ENCODE data around the gene DBX2.
"Not testable (repeated sequence)": the region's sequence is repeated elsewhere in the genome, so short reads cannot be mapped to it uniquely, and the experiment has no call there.

Gene DBX2

DNA sequence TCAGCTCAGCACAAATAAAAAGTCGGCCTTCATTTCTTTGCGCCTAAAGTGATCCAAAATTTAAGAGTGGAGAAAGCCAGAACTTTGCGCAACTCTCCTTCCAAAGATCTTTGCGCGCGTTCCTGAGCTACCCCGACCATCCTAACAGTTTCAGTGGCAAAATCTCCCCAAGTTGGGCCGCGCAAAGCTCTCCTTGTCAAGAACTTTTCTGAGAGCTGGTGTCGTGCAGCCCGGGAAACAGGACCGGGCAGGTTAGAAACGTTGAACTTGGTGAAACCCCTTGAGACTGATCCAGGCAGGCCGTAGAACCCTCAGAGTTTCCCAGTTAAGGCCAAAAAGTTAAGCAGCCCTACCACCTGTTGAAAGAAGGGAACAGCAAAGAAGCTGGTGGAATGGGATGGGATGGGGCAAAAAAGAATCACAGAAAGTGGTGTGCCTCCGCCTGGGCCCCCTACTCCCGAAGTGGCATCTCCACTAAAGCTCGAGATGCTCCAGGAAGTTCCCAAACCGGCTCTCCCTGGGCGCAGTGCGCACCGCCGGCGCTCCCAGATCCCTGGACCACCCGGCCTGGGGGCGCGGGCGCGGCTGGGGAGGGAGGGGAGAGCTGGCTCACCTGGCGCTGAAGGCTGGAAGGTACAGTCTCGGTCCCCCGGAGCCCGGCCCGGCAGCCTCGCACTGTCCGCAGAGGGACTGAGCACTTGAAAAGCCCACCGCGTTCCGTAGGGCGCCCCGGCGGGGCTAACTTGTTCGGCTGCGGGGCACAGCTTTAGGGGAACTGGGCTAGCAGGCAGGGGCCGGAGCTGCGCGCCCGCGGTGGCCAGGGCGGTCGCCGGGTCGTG lies 768 bp downstream of the DBX2 start:
- Mint-ChIP-seq H3K27ac (no peak overlapping the region), H3K27me3 (ENCODE audit: low read depth) (peaks cover 60% of the 10 kb centered on the region), H3K36me3 (ENCODE audit: low read depth) (no peaks in the 10 kb centered on the region), H3K9me3 (no peaks in the 10 kb centered on the region), H3K4me1 (ENCODE audit: low read depth) (no peaks in the 10 kb centered on the region), H3K4me3 (no peak overlapping the region)

DNA sequence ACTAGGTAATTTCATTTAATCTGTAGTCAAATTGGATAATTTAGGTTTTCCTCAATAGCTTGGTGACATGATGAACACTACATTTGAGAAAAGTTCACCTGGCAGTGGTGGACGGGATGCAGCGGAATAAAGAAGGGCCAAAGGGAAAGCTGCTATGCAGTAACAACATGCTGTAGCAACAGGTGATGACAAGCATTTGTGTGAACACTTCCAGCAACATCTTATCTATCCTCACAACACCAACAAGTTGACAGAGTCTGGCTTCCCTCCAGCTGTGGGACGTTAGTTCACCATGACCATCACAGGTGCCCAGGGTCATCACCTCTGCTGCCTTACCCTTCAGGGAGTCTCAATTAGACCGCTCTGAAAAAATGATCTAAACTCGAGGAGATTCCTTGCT lies 8.3 kb downstream of the DBX2 start:
- no peak overlapping the region for H3K4me3 Mint-ChIP-seq
- no peaks in the 10 kb centered on the region for H3K9me3 Mint-ChIP-seq
- H3K27ac Mint-ChIP-seq = no peak overlapping the region
- peaks cover 9% of the 10 kb centered on the region for H3K27me3 Mint-ChIP-seq (ENCODE audit: low read depth)
- H3K4me1 Mint-ChIP-seq (ENCODE audit: low read depth) = no peaks in the 10 kb centered on the region
- H3K36me3 Mint-ChIP-seq (ENCODE audit: low read depth) = no peaks in the 10 kb centered on the region

DNA sequence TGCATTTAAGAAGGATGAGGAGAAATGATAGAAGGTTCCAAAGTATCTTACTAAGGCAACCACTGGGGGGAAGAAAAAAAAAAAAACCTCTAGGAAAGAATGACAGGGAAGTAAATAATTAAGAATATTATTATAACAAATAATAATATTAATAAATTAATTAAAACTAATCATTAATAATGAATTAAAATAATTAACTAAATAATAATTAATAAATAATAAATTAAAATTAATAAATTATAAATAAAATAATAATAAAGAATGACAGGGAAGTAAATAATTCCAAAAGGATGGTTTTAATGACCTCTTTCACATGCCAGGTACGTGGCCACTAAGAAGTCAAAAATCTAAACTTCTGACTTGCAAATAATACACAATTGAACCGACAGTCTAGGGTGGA lies 9.9 kb downstream of the DBX2 start:
- H3K27me3 Mint-ChIP-seq (ENCODE audit: low read depth) = no peaks in the 10 kb centered on the region
- H3K27ac Mint-ChIP-seq = no peak overlapping the region
- no peaks in the 10 kb centered on the region for H3K4me1 Mint-ChIP-seq (ENCODE audit: low read depth)

DNA sequence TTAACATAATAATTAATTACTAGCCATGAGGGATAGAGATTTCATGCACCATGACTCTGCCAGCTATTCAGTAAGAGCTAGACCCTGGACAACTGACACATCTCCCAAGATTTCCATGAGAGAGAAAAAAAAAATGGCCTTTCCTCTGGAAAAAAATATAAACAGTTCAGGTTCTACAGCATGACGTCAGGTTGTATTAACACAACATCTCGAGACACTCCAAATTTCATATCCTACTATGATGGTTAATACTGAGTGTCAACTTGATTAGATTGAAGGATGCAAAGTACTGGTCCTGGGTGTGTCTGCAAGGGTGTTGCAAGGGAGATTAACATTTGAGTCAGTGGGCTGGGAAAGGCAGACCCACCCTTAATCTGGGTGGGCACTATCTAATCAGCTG lies 11.1 kb downstream of the DBX2 start:
- H3K4me1 Mint-ChIP-seq (ENCODE audit: low read depth) = no peaks in the 10 kb centered on the region
- H3K4me3 Mint-ChIP-seq = no peak overlapping the region
- H3K36me3 Mint-ChIP-seq (ENCODE audit: low read depth) = no peaks in the 10 kb centered on the region

More for the DNA sequence above, 9.9 kb downstream of the DBX2 start:
- Mint-ChIP-seq H3K9me3 (no peaks in the 10 kb centered on the region), H3K36me3 (ENCODE audit: low read depth) (no peaks in the 10 kb centered on the region), H3K4me3 (no peak overlapping the region)

DNA sequence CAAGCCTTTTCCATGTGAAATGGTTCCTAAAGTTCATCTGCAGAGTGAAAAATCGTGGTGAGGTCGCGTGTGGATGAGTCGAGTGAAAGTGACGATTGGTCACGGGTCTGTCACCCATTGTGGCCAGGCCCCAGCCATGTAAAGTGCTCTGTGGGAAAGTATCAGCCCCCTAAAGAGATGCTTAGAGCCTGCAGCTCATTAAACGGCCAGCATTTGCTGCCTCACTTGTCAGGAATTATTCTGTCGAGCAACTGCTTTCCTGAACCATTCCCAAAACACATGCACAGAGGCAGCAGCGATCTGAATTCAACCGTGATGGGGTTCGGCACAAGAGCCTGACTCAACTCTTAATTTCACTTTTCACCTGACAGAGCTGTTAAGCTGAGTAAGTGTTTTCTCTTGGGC lies 16.0 kb downstream of the DBX2 start:
- H3K9me3 Mint-ChIP-seq = no peaks in the 10 kb centered on the region
- no peak overlapping the region for H3K27ac Mint-ChIP-seq
- no peaks in the 10 kb centered on the region for H3K4me1 Mint-ChIP-seq (ENCODE audit: low read depth)

More for the DNA sequence above, 11.1 kb downstream of the DBX2 start:
- peaks cover 8% of the 10 kb centered on the region for H3K27me3 Mint-ChIP-seq (ENCODE audit: low read depth)
- no peaks in the 10 kb centered on the region for H3K9me3 Mint-ChIP-seq
- H3K27ac Mint-ChIP-seq = no peak overlapping the region

DNA sequence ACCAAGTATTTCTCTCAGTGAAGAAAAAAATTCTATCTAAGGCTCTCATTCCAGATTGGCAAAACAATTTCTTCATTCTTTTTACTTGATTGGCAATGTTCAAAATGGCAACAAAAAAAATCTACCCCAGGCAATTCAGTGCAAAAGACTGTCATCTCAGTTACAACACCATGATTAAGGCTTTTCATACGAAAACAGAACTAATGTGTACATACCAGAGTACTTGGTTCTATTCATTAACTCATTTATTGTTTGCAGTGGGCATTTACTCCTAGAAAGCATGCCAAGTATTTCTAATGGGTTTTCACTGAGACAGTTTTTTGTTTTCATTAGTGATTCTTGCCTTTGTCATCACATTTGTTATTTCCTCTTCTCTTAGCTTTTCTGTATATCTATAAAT lies 33.0 kb downstream of the DBX2 start:
- Mint-ChIP-seq H3K27ac (no peak overlapping the region), H3K27me3 (ENCODE audit: low read depth) (no peaks in the 10 kb centered on the region), H3K9me3 (peaks cover 11% of the 10 kb centered on the region), H3K4me1 (ENCODE audit: low read depth) (no peaks in the 10 kb centered on the region), H3K36me3 (ENCODE audit: low read depth) (no peaks in the 10 kb centered on the region), H3K4me3 (no peak overlapping the region)

More for the DNA sequence above, 16.0 kb downstream of the DBX2 start:
- Mint-ChIP-seq H3K4me3 (no peak overlapping the region), H3K36me3 (ENCODE audit: low read depth) (no peaks in the 10 kb centered on the region), H3K27me3 (ENCODE audit: low read depth) (peaks cover 11% of the 10 kb centered on the region)

DNA sequence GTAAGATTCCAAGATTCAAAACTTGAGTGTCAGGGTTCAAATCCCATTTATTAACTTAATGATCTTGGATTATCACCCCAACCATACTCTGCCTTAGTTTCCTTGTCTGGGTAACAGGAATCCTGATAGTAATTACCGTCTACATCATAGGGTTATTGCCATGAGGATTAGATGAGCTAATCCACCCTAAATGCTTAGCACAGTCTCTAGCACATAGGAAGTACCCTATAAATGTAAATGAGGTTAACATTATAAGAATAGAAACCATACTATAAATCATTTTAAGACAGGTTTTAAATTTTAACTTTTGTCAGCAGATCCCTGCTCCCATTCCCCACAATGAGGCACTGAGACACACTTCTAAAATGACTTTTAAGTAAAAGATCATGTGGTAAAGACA lies 36.5 kb downstream of the DBX2 start:
- Mint-ChIP-seq H3K27ac (no peak overlapping the region), H3K4me1 (ENCODE audit: low read depth) (no peaks in the 10 kb centered on the region), H3K4me3 (no peak overlapping the region), H3K36me3 (ENCODE audit: low read depth) (no peaks in the 10 kb centered on the region), H3K9me3 (peaks cover 7% of the 10 kb centered on the region), H3K27me3 (ENCODE audit: low read depth) (no peaks in the 10 kb centered on the region)

DNA sequence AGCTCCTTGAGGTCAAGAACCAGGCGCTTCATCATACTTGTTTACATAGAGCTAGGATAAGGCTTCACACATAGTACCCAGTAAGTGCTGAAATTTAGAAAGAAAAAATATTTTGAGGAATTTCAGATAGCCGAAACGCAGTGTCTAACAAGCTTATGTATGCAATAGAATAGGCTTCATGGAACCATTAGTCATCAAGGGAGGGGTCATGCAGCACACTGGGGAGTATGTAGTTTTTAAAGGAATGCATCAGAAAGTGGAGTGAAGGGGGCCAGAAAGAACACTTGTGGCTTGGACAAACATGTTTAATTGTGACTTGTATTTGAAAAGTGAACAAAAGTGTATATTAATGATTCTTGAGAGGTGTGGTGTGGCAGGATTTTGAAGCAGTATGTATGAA lies 38.1 kb downstream of the DBX2 start:
- H3K36me3 Mint-ChIP-seq (ENCODE audit: low read depth) = no peaks in the 10 kb centered on the region
- H3K4me3 Mint-ChIP-seq = no peak overlapping the region
- no peak overlapping the region for H3K27ac Mint-ChIP-seq
- H3K9me3 Mint-ChIP-seq = no peaks in the 10 kb centered on the region
- H3K27me3 Mint-ChIP-seq (ENCODE audit: low read depth) = no peaks in the 10 kb centered on the region
- H3K4me1 Mint-ChIP-seq (ENCODE audit: low read depth) = no peaks in the 10 kb centered on the region

DNA sequence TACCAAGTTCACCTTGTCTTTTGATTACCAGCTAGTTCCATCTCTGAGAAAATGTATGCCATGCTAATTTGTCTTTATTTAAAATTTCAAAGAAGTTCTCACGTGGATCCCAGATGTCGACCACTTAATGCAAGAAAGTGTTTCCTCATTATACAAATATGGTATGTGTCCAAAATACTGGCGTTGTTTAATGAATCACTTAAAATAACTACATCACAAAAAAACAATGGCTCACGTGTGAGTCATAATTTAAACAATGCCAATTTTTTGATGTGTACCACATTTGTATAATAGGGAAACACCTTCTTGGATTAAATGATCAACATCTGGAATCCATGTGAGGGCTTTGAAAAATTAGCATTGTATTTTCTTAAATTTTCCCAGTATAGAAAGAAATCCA lies 40.8 kb downstream of the DBX2 start:
- no peaks in the 10 kb centered on the region for H3K4me1 Mint-ChIP-seq (ENCODE audit: low read depth)
- no peaks in the 10 kb centered on the region for H3K36me3 Mint-ChIP-seq (ENCODE audit: low read depth)
- no peak overlapping the region for H3K4me3 Mint-ChIP-seq
- no peaks in the 10 kb centered on the region for H3K9me3 Mint-ChIP-seq
- no peaks in the 10 kb centered on the region for H3K27me3 Mint-ChIP-seq (ENCODE audit: low read depth)
- no peak overlapping the region for H3K27ac Mint-ChIP-seq

DNA sequence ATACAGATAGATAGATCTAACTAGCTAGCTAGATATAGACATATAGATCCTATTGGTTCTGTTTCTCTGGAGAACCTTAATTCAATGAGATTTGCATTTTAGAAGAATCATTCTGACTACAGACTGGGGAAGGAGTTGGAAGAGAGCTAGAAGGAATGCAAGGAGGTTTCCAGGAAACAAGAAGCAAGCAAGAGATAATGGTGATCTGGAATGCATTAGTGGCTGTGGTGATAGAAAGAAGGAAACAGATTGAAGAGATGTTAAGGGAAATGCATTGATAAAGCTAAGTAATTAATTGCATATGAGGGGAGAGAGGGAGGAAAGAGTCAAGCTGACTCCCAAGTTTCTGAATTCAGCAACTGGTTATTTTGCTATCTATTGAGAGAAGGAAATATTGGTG lies 42.7 kb downstream of the DBX2 start:
- Mint-ChIP-seq H3K27ac (no peak overlapping the region), H3K4me1 (ENCODE audit: low read depth) (no peaks in the 10 kb centered on the region), H3K36me3 (ENCODE audit: low read depth) (no peaks in the 10 kb centered on the region), H3K9me3 (no peaks in the 10 kb centered on the region), H3K4me3 (no peak overlapping the region), H3K27me3 (ENCODE audit: low read depth) (no peaks in the 10 kb centered on the region)

DNA sequence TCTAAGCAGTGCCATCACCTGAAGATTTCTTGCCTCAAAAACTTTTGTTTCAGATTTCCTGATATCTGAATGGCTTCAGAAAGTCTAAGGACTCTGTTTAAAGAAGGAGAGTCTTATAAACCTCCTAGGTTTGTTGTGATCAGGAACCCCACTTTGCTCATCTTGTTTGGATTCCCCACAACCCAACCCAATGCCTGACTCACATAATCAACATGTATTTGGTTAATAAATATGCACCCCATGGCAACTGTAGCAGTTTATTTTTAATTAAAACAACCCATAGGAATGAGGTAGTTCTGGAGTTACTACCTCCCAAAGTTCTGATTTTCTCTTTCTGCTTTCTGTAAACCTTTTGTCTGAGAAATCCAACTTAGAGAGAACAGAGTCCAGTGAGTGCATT lies 51.5 kb downstream of the DBX2 start:
- Mint-ChIP-seq H3K27me3 (ENCODE audit: low read depth) (no peaks in the 10 kb centered on the region), H3K4me1 (ENCODE audit: low read depth) (no peaks in the 10 kb centered on the region), H3K27ac (no peak overlapping the region), H3K36me3 (ENCODE audit: low read depth) (no peaks in the 10 kb centered on the region), H3K4me3 (no peak overlapping the region), H3K9me3 (peaks cover 4% of the 10 kb centered on the region)

DNA sequence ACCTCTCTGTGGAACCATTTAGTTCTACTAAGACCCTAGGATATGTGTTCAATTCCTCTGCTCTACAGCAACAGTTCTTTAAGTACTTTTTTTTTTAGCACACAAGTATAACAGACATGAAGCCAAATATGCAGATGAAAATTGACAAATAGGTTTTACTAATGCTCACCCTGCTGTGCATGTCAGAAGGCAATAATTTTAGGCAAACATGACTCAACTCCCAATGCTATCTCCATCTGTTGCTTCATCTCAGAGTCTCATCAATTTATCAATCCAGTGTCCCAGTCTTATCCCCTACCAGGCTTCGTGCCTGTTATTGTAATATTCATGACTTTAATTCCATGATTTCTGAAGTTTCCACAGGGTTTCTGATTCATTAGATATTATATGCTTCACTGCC lies 57.7 kb downstream of the DBX2 start:
- H3K4me3 Mint-ChIP-seq = no peak overlapping the region
- H3K27ac Mint-ChIP-seq = no peak overlapping the region
- H3K36me3 Mint-ChIP-seq (ENCODE audit: low read depth) = no peaks in the 10 kb centered on the region
- H3K4me1 Mint-ChIP-seq (ENCODE audit: low read depth) = no peaks in the 10 kb centered on the region
- H3K9me3 Mint-ChIP-seq = peaks cover under 1% of the 10 kb centered on the region
- H3K27me3 Mint-ChIP-seq (ENCODE audit: low read depth) = no peaks in the 10 kb centered on the region

DNA sequence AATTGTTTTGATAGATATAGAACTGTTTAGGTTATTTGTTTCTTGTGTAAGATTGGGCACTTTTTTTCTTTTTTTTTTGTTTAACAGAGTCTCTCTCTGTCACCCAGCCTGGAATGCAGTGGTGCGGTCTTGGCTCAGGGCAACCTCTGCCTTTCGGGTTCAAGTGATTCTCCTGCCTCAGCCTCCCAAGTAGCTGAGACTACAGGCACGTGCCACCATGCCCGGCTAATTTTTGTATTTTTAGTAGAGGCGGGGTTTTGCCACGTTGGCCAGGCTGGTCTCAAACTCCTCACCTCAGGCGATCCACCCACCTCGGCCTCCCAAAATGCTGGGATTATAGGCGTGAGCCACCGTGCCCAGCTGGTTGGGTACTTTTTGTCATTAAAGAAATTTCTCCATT lies 66.0 kb downstream of the DBX2 start:
- not testable (repeated sequence) for H3K4me1 Mint-ChIP-seq (ENCODE audit: low read depth); H3K9me3 Mint-ChIP-seq; H3K27me3 Mint-ChIP-seq (ENCODE audit: low read depth); H3K4me3 Mint-ChIP-seq; H3K27ac Mint-ChIP-seq; H3K36me3 Mint-ChIP-seq (ENCODE audit: low read depth)

DNA sequence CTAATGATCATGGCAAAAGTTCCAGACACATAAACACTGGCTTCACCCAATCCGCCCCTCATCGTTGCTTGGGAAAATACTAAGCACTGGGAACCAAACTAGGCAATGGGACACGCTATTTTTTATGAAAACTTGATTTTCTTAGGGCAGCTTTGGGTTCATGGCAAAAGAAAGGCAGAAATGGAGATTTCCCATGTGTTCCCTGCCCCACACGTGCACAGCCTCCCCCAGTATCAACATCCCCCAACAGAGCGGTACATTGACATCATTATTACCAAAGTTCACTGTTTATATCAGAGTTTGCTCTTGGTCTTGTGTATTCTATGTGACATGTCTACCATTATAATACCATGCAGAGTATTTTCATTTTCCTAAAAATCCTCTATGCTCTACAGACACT lies 71.0 kb downstream of the DBX2 start:
- Mint-ChIP-seq H3K4me1 (ENCODE audit: low read depth) (no peaks in the 10 kb centered on the region), H3K36me3 (ENCODE audit: low read depth) (no peaks in the 10 kb centered on the region), H3K27me3 (ENCODE audit: low read depth) (peaks cover 8% of the 10 kb centered on the region), H3K9me3 (no peaks in the 10 kb centered on the region), H3K27ac (no peak overlapping the region), H3K4me3 (no peak overlapping the region)

DNA sequence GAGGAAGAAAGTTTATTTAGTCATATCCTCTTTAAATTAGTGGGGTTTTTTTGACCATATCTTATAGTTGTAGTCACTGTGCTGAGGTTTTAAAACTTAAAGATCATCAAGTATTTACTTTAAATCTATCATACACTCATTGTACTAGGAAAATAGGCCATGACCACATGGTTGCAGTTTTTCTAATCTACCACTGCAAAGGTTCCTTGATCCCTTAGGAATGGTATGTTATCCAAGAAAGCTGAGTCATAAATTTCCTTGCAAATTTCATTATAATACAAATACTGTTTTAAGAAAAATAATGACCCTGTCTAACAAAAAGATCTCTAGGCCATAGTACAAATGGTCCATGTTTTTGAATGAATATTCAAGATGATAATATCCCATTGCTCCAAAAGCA lies 74.7 kb downstream of the DBX2 start:
- Mint-ChIP-seq H3K4me3 (no peak overlapping the region), H3K4me1 (ENCODE audit: low read depth) (no peaks in the 10 kb centered on the region), H3K36me3 (ENCODE audit: low read depth) (no peaks in the 10 kb centered on the region), H3K27me3 (ENCODE audit: low read depth) (peaks cover 6% of the 10 kb centered on the region), H3K27ac (no peak overlapping the region), H3K9me3 (no peaks in the 10 kb centered on the region)
